Smooth muscle cell (in vitro differentiated cells): ENCODE measurements around the gene DNMT3L. TPM values are rescaled to one million over a fixed set of nuclear protein-coding genes. Genes with fewer than 3 reads are reported as not detected.
"Not testable (repeated sequence)": the region's sequence is repeated elsewhere in the genome, so short reads cannot be mapped to it uniquely, and the experiment has no call there.

Experiments used
- DNase-seq: peaks from one replicate; lab custom pipeline; 2025; ENCODE audit not compliant: unreplicated experiment; lab: John Stamatoyannopoulos, UW
- H2AFZ ChIP-seq: fragments of 200-600 bp; sonication (generic); 2 replicates; pipeline ENCODE4 v1.6.0; 2016; ENCODE audit warnings: antibody characterized with exemption, low read depth, mild to moderate bottlenecking
- H3F3A ChIP-seq: fragments of 200-600 bp; sonication (generic); 2 replicates; pipeline ENCODE4 v1.6.0; 2017; ENCODE audit warnings: antibody characterized with exemption, low read depth
- H3K27ac ChIP-seq: fragments of 200-600 bp; sonication (generic); 2 replicates; pipeline ENCODE4 v1.5.1; 2016; ENCODE audit warnings: low read depth, mild to moderate bottlenecking
- H3K27me3 ChIP-seq: fragments of 200-600 bp; sonication (generic); 2 replicates; pipeline ENCODE4 v1.6.1; 2016; ENCODE audit warnings: low read depth, mild to moderate bottlenecking
- H3K36me3 ChIP-seq: fragments of 200-600 bp; sonication (generic); 2 replicates; pipeline ENCODE4 v1.5.1; 2016; ENCODE audit warnings: low read depth
- H3K4me1 ChIP-seq: fragments of 200-600 bp; sonication (generic); 2 replicates; pipeline ENCODE4 v1.5.1; 2016; ENCODE audit warnings: low read depth
- H3K4me2 ChIP-seq: fragments of 200-600 bp; sonication (generic); 2 replicates; pipeline ENCODE4 v1.6.0; 2016; ENCODE audit warnings: mild to moderate bottlenecking
- H3K4me3 ChIP-seq: fragments of 200-600 bp; sonication (generic); 2 replicates; pipeline ENCODE4 v1.5.1; 2016; ENCODE audit warnings: mild to moderate bottlenecking
- H3K79me2 ChIP-seq: fragments of 200-600 bp; sonication (generic); 2 replicates; pipeline ENCODE4 v1.6.0; 2016; ENCODE audit warnings: low read depth, mild to moderate bottlenecking
- H3K9ac ChIP-seq: fragments of 200-600 bp; sonication (generic); 2 replicates; pipeline ENCODE4 v1.6.0; 2016; ENCODE audit warnings: low read depth
- H3K9me3 ChIP-seq: fragments of 200-600 bp; sonication (generic); replicated peaks from 2 replicates; pipeline ENCODE4 v1.5.1; 2016; ENCODE audit warnings: low read depth
- H4K20me1 ChIP-seq: fragments of 200-600 bp; sonication (generic); 2 replicates; pipeline ENCODE4 v1.6.0; 2016; ENCODE audit warnings: low read depth
- WGBS: methylation state at CpG from one replicate; pipeline ENCODE4 v1.1.7; 2016; ENCODE audit warnings: low lambda C conversion rate; 5-methylcytosine and 5-hydroxymethylcytosine counted together
- polyA plus RNA-seq: library from polyadenylated mRNA; unstranded; fragments of >200 nt; fragmentation: Nextera tagmentation; extraction: Ambion mirVana; gene quantifications from 2 replicates; pipeline ENCODE4 v1.2.1, GENCODE V29; 2016
- total RNA-seq: library from RNA; depleted of rRNA; stranded (reverse); fragments of >200 nt; gene quantifications from 2 replicates; pipeline ENCODE4 v1.2.3, GENCODE V29; 2014

The DNMT3L gene
- total and polyA plus RNA-seq, 2 experiments from 2014 or later = not detected

GRCh38 chr21:44229561-44229960 lies 32.1 kb downstream of the DNMT3L start:
- H3K4me2 ChIP-seq = not testable (repeated sequence)
- 96% methylated on average over 5 of the region's 22 CpGs for WGBS

DNA sequence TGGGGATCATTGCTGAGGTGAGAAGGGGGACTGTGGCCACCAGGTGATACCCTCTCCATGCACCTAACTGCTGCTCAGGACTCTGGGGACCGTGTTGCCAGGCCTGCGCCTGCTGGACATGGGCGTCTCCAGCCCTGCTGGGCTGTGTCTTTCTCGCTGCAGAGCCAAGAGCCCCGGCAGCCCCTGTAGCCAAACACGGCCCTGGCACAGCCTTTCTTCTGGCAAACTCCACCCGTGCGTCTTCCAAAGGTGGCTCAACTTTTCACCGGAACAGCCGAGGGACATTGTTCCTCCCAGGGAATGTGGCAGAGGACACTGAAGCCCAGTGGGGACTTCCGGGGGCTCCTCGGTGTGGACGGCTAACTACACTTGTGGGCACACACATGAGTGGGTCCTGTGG lies 33.6 kb downstream of the DNMT3L start:
- H3K4me1 ChIP-seq, H3F3A ChIP-seq, H4K20me1 ChIP-seq, H2AFZ ChIP-seq, H3K36me3 ChIP-seq, H3K9ac ChIP-seq, H3K27ac ChIP-seq, H3K9me3 ChIP-seq, DNase-seq, H3K79me2 ChIP-seq, H3K27me3 ChIP-seq, H3K4me2 ChIP-seq, H3K4me3 ChIP-seq: not testable (repeated sequence)
- no CpG with 5 or more reads among the region's 13 CpGs for WGBS

More at GRCh38 chr21:44229561-44229960, 32.1 kb downstream of the DNMT3L start:
- H3K79me2 ChIP-seq, H3K27me3 ChIP-seq, H3K9ac ChIP-seq, H3K27ac ChIP-seq, DNase-seq, H4K20me1 ChIP-seq, H3F3A ChIP-seq, H2AFZ ChIP-seq, H3K4me3 ChIP-seq, H3K4me1 ChIP-seq, H3K36me3 ChIP-seq, H3K9me3 ChIP-seq: not testable (repeated sequence)

DNA sequence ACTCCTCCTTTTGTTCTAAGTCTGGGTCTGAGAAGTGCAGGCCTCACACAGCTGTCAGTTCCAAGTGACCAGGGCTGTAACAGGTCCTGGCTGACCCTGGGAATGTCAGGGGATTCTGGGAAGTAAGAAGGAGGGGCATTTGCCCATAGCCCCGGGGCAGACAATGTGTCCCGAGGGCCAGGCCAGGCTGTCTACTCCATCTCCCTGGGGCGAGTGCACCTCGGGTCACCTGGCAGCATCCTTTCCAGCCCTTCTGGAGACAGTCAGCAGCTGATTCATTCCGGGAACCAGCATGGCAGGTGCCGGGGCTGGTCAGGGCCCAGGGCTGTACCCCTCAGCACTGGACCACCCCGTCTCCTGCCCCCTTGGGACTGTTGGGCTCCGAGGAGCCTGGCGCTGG lies 34.1 kb downstream of the DNMT3L start:
- not testable (repeated sequence) for H4K20me1 ChIP-seq, H3K4me2 ChIP-seq, H3K4me1 ChIP-seq, H3F3A ChIP-seq, H3K36me3 ChIP-seq, H3K27ac ChIP-seq, H3K27me3 ChIP-seq, H3K9me3 ChIP-seq, DNase-seq, H3K79me2 ChIP-seq, H3K9ac ChIP-seq, H3K4me3 ChIP-seq, H2AFZ ChIP-seq
- WGBS = 80% methylated on average over 4 of the region's 9 CpGs

DNA sequence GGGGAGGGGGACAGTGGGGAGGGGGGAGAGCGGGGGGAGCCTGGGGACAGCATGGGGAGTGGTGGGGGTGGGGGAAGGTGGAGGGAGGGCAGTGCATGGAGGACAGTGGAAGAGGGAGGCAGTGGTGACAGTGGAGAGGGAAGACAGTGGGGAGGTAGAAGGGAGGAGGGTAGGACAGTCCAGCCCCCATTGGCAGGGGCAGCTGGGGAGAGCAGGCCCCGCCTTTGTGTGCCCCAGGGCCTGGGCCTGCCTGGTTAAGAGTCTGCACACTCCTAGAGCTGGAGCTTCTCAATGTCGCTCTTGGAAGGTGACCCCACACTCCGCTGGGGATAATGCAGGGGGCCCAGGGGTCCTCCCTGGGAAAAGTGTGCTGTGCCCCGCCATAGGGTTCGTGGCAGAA lies 36.1 kb downstream of the DNMT3L start:
- WGBS = no CpG with 5 or more reads among the region's 6 CpGs
- not testable (repeated sequence) for H3K9ac ChIP-seq, H3K36me3 ChIP-seq, H3K4me1 ChIP-seq, H3K4me2 ChIP-seq, H2AFZ ChIP-seq, DNase-seq, H3K27me3 ChIP-seq, H3K79me2 ChIP-seq, H3K4me3 ChIP-seq, H4K20me1 ChIP-seq, H3F3A ChIP-seq, H3K9me3 ChIP-seq, H3K27ac ChIP-seq

DNA sequence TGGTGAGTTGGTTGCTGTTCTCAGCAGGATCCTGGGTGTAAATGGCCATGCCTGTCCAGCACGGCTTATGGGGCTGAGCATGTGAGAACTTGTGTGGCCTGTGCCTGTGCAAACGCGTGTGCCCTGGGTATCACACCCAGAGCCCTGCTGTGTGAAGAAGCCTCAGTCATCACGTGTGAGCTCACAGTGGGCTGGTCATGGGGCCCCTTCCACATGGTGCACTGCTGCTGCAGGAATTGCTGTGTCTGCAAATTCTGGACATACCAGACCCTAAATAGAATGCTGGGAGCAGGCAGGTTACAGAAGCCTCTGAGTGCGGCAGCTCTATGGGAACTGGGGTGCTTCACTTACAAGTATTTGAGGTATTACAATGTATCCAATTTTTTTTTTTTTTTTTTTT lies 38.4 kb downstream of the DNMT3L start:
- not testable (repeated sequence) for H3K79me2 ChIP-seq, H3K4me2 ChIP-seq, H3F3A ChIP-seq, H3K4me1 ChIP-seq, H4K20me1 ChIP-seq, H3K27me3 ChIP-seq, H3K4me3 ChIP-seq, H3K27ac ChIP-seq, H3K9me3 ChIP-seq, H3K9ac ChIP-seq, H3K36me3 ChIP-seq, DNase-seq, H2AFZ ChIP-seq
- no CpG with 5 or more reads among the region's 5 CpGs for WGBS

- H3K4me2 ChIP-seq, H3K9ac ChIP-seq, H3K4me1 ChIP-seq, DNase-seq, H3K79me2 ChIP-seq, H3K9me3 ChIP-seq, H3K27me3 ChIP-seq, H3K27ac ChIP-seq, H2AFZ ChIP-seq, H3K36me3 ChIP-seq, H4K20me1 ChIP-seq, H3F3A ChIP-seq, H3K4me3 ChIP-seq: not testable (repeated sequence)
- no CpG with 5 or more reads among the region's 18 CpGs for WGBS
Measured at GRCh38 chr21:44220674-44221073, 41.0 kb downstream of the DNMT3L start.

DNA sequence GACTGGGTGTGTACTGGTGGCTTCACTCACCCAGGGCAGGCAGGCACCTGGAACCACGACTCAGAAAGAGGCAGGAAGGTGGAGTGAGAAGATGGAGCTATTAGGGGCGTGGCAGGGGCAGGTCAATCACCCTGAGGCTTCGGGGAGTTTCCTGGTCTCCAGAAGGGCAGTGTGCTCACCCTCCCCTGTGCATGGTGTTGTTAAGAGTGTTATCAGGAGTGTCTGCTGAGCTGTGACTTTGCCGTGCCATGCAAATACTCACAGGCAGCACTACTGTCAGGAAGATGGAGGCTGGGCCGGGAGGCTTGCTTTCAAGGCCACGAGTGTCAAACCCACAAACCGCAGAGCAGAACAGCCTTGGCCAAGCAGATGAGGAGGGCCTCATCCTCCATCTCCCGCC lies 43.2 kb downstream of the DNMT3L start:
- not testable (repeated sequence) for H3K27me3 ChIP-seq, H2AFZ ChIP-seq, H3K27ac ChIP-seq, H3K9ac ChIP-seq, H3K36me3 ChIP-seq, H3K4me3 ChIP-seq, H3K9me3 ChIP-seq, DNase-seq, H4K20me1 ChIP-seq, H3F3A ChIP-seq, H3K79me2 ChIP-seq, H3K4me2 ChIP-seq, H3K4me1 ChIP-seq
- no CpG with 5 or more reads among the region's 8 CpGs for WGBS

GRCh38 chr21:44211978-44212377 lies 49.7 kb downstream of the DNMT3L start:
- DNase-seq, H3K27me3 ChIP-seq, H3K9ac ChIP-seq, H3F3A ChIP-seq, H3K36me3 ChIP-seq, H4K20me1 ChIP-seq, H3K79me2 ChIP-seq, H3K27ac ChIP-seq, H3K4me2 ChIP-seq, H3K4me3 ChIP-seq, H3K9me3 ChIP-seq, H2AFZ ChIP-seq, H3K4me1 ChIP-seq: not testable (repeated sequence)
- WGBS = 100% methylated on average over 2 of the region's 2 CpGs

GRCh38 chr21:44211574-44211973 lies 50.1 kb downstream of the DNMT3L start:
- not testable (repeated sequence) for H4K20me1 ChIP-seq, H3K79me2 ChIP-seq, H3K9me3 ChIP-seq, H3K4me1 ChIP-seq, H3K27me3 ChIP-seq, H3K4me2 ChIP-seq, H3K9ac ChIP-seq, H2AFZ ChIP-seq, H3F3A ChIP-seq, DNase-seq, H3K27ac ChIP-seq, H3K36me3 ChIP-seq, H3K4me3 ChIP-seq
- WGBS = no CpG with 5 or more reads among the region's 3 CpGs
